H1 (cell line): Measurements from ENCODE around the gene NEK2.

ENCODE experiments used
- EP300 ChIP-seq, 2 experiments: IDR thresholded peaks; 1 replicate in 1 of 2; 2 replicates in 1 of 2; pipeline ENCODE4 v1.6.1; 2011 to 2012; ENCODE audit warnings: low read depth in 2 of 2, low read length in 2 of 2, mild to moderate bottlenecking in 2 of 2, borderline replicate concordance in 1 of 2, inconsistent platforms in 1 of 2, moderate library complexity in 1 of 2
- JUND ChIP-seq: IDR thresholded peaks from 2 replicates; pipeline ENCODE4 v1.6.1; 2011; ENCODE audit warnings: mild to moderate bottlenecking, improper control_type of control experiment, low read length
- NRF1 ChIP-seq: IDR thresholded peaks from 2 replicates; pipeline ENCODE4 v1.6.1; 2011; ENCODE audit warnings: mild to moderate bottlenecking, low read depth, low read length, improper control_type of control experiment
- POLR2AphosphoS5 ChIP-seq: IDR thresholded peaks from 2 replicates; pipeline ENCODE4 v1.6.1; 2011; ENCODE audit warnings: low read depth, low read length
- RBBP5 ChIP-seq: IDR thresholded peaks from 2 replicates; pipeline ENCODE4 v1.7.1; 2012; ENCODE audit warnings: low read depth, mild to moderate bottlenecking, inconsistent platforms, low read length, moderate library complexity, borderline replicate concordance
- SP1 ChIP-seq: IDR thresholded peaks from 2 replicates; pipeline ENCODE4 v1.6.1; 2011; ENCODE audit warnings: low read depth, low read length
- SRF ChIP-seq: IDR thresholded peaks from 2 replicates; pipeline ENCODE4 v1.6.1; 2011; ENCODE audit warnings: mild to moderate bottlenecking, low read depth, low read length, moderate library complexity
- TF ChIP-seq, protein P1 (sequence below): IDR thresholded peaks from 2 replicates; pipeline ENCODE4 v1.6.1; 2012; ENCODE audit warnings: inconsistent platforms
- TF ChIP-seq, protein P2 (sequence below), 3 experiments: IDR thresholded peaks; 1 replicate in 2 of 3; 2 replicates in 1 of 3; pipeline versions ENCODE4 v1.5.1 to v1.6.1; 2011; ENCODE audit warnings: low read length in 3 of 3, mild to moderate bottlenecking in 3 of 3, inconsistent platforms in 2 of 3, low read depth in 1 of 3, moderate library complexity in 1 of 3; ENCODE audit not compliant: insufficient read depth in 1 of 3; ENCODE audit errors: control extremely low read depth in 1 of 3

DNA sequence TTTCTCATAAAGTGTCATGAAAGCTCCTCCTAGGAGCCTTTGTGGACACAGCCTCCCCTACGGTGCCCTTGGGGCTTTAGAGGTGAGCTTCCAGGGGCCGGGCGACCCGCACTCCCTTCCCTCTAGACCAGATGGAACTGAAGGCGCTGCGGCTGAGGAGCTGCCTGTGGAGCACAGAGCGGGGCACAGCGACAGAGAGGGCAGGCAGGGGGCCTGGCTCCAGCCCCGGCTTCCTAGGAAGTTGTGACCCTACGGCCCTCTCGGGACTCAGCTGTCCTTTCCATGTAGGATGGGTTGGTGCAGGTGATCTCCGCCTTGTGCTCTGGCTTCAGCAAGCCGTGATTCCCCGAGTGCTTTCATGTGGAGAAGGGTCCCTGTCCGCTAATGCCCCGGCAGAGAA is 23.6 kb upstream of the NEK2 start:
- TF ChIP-seq, protein P1, sequence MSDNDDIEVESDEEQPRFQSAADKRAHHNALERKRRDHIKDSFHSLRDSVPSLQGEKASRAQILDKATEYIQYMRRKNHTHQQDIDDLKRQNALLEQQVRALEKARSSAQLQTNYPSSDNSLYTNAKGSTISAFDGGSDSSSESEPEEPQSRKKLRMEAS, result no peak
- TF ChIP-seq, protein P2, sequence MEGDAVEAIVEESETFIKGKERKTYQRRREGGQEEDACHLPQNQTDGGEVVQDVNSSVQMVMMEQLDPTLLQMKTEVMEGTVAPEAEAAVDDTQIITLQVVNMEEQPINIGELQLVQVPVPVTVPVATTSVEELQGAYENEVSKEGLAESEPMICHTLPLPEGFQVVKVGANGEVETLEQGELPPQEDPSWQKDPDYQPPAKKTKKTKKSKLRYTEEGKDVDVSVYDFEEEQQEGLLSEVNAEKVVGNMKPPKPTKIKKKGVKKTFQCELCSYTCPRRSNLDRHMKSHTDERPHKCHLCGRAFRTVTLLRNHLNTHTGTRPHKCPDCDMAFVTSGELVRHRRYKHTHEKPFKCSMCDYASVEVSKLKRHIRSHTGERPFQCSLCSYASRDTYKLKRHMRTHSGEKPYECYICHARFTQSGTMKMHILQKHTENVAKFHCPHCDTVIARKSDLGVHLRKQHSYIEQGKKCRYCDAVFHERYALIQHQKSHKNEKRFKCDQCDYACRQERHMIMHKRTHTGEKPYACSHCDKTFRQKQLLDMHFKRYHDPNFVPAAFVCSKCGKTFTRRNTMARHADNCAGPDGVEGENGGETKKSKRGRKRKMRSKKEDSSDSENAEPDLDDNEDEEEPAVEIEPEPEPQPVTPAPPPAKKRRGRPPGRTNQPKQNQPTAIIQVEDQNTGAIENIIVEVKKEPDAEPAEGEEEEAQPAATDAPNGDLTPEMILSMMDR (IDR thresholded peaks at IDR 0.05; ENCODE audit: control extremely low read depth in 1 of 3, insufficient read depth in 1 of 3, low read depth in 1 of 3, low read length in 3 of 3), result no peak
- TF ChIP-seq EP300 (IDR thresholded peaks at IDR 0.05; ENCODE audit: borderline replicate concordance in 1 of 2, low read depth in 2 of 2, low read length in 2 of 2), result no peak
- TF ChIP-seq SRF, result no peak
- TF ChIP-seq SP1, result no peak
- no peak for TF ChIP-seq POLR2AphosphoS5
- no peak for TF ChIP-seq JUND
- TF ChIP-seq NRF1, result no peak
- TF ChIP-seq RBBP5, result no peak
